Measurements from ENCODE around the gene RCN2.

The RCN2 gene

DNA sequence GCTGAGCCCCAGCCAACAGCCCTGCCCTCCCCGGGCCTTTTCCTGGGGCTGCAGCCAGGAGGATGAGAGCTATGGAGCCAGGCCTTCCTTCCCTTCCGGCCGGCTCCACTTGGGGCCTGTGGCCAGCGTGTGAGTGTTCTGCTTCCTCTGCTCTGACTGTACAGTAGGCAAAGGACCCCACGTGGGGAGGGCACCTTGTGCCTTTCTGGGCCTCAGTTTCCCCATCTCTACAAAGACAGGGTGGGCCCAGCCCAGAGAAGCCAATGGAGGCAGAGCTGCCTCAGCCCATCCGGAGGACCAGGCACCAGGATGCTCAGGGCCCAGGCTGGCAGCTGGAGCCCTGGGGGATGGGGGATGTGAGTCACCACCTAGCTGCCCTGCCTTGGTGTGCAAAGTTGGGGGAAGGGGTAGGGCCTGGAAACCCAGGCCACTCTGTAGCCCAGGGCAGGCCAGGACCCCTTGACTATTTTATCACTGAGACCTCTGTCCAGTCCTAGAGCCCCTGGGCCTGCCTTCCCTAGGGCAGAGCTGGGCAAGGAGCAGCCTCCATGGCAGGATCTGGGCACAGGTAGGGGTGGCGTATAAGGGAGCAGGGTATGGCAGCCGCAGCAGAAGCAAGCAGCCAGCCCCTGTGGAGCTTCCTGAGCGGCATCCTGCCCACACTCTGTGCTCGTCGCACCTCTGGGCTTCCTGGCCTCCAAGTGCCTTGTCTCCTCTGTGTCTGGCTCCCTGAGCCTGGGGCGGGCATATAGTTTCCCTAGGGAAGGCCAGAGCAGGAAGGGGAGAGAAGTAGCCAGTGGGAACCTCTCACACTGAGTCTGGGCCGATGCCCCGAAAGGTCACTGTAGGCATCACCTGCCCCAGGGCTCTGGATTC is 65.2 kb downstream of the RCN2 start:
- peak; percentile 75 for DNase-seq

DNA sequence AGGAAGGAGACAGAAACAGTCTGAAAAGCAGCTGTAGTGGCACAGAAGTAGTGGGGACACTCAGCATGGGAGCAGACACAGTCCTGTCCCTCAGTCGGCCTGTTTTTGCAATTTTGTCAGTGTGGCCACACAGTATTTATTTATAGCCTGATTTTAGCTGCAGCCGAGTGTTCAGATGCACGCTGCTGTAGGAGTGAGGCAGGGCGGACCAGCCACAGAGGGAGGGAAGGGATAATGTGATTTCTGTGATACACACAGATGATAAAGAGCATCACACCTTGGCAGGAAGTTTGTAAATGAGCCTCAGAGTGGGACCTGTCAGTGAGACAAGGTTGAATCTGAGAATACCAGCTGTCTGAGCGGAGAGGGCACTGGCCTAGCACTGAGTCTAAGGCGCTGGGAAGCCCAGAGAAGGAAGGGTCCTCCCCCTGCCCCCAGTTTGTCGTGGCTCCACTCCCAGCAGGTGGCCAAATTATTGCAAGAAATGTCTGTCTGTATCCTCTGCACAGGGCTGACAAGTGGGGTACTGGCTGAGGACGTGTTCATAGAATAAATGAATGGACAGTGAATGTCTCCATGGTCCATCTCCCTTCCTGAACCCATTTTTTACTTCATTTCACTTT is 67.2 kb downstream of the RCN2 start:
- DNase-seq = no peak

DNA sequence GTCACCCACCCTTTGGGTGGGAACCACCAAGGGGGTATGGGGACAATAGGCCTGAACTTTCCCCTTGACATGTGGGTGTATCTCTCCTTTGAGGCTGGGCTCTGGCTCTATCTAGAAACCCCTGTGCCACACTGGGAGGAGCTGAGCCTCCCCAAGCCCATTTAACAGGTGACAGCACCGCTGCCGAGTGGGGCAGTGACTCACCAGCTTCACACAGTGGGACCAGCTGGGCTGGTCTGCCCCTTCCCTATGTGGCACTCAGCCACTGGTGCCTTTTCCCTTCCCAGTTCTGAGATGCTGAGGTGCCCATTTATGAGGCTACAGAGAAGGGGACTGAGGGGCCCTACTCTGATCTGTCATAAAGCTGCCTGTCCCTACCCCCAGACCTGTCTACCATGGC is 68.4 kb downstream of the RCN2 start:
- no peak for DNase-seq

DNA sequence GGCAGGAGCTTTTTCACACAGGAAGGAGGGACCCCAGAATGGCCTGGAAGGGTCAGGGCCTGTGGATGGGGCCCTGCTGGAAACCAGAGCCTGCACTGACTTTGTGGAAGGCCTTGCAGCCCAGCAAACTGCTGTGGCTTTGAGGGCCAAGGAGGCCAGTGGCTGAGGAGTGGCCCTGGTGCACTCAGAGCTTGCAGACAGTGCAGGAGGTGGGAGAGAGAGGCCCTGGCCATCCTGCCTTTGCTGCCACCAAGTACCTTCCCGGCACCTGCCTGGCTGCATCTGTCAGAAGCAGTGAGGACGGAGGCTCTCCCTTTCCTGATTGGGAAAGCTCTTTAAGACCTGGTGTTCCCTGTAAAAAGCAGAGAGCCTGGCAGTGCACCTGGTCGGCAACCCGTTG is 69.8 kb downstream of the RCN2 start:
- DNase-seq = no peak

DNA sequence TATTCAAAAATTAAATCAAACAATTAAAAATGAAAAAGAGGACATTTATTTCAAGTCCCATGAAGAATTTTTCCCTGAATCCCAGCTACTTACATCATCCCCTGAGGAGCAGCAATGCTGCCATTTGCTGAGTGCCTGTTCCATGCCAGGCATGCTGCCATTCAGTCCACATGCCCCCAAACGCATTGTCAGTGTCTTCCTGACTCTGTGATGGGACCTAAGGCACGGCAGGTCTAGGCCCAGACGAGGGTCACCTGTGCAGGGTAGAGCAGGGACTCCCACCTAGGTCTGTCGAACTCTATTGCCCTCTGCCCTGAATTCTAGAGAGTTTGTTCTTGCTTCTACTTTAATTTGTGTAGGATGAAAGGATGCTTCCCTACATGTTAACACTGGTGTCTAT is 70.4 kb downstream of the RCN2 start:
- no peak for DNase-seq

DNA sequence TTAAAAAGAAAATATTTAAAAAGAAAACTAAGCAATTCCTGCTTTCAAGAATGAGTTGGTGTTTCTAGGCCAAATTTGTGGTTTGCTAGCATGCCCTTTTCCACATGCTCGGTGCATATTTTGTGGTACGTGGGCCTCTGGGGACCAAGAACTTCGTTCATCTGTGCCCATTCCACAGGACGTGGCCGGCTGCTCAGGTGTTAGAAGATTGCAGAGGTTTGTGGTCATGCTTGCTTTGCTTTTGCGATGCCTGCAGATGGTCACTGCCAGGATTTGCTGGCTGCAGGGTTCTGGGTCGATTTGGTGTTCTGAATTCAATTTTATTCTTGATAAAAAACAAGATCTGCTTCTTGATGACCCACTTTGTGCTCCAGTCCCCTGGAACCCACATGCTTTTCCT is 70.9 kb downstream of the RCN2 start:
- peak; percentile 32 for DNase-seq

DNA sequence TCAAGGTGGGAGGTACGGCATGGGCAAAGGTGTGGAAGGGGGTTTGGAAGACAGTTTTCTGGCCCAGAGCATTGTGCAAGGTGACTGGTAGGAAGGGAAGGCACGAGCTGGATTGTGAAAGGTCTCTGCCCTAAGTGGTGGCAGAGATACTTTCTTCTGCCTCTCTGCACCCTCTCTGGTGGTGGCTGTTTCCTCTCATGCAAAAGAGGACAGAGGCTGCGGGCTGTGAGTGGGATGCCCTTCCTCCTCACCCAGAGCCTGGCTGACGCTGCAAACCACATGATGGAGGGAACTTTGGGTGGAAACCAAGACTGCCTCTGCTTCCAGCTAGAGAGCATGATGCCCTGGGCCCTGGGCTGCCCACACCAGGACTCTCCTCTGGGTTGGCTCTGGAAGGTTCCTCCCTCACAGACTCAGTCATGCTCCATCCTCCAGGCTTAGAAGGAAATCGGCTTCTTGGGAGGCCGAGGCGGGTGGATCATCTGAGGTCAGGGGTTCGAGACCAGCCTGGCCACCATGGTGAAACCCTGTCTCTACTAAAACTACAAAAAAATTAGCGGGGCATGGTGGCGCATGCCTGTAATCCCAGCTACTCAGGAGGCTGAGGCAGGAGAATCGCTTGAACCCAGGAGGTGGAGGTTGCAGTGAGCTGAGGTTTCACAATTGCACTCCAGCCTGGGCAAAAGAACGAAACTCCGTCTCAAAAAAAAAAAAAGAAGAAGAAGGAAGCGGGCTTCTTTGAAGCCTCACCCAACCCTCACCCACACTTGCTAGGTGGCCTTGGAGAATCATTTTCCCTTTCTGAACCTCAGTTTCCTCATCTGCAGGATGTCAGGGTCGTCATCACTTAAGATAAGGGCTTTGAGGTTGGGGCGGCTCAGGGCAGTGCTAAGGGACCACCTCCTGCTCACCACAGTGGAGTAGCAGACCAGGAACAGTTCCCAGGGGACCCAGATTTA is 71.7 kb downstream of the RCN2 start:
- DNase-seq = peak; percentile 85
